Right forelimb (tissue), 1 donor: Measurements from ENCODE around the gene ITPKC.
"Not testable (repeated sequence)": the region's sequence is repeated elsewhere in the genome, so short reads cannot be mapped to it uniquely, and the experiment has no call there.

Experiments
- DNase-seq: peaks from one replicate; pipeline ENCODE4 v3.0.0-alpha.2; 2018

ITPKC gene

GRCh38 chr19:40771101-40771862 lies 54.4 kb downstream of the ITPKC start:
- DNase-seq, result not testable (repeated sequence)

- peak; percentile 53 for DNase-seq
These were observed 58.2 kb downstream of the ITPKC start, which contains the start of gene MIA for GRCh38 chr19:40774916-40775631. Gene MIA (plus strand): TSS chr19:40775521. CDS start chr19:40775543, 22 bp downstream.

GRCh38 chr19:40775632-40776022 lies 58.7 kb downstream of the ITPKC start:
- DNase-seq, result no peak

- DNase-seq, result no peak
These were observed 59.5 kb downstream of the ITPKC start for GRCh38 chr19:40776364-40776763.

GRCh38 chr19:40776932-40777644 lies 60.2 kb downstream of the ITPKC start:
- DNase-seq, result peak; percentile 92

- DNase-seq, result no peak
These were observed 60.7 kb downstream of the ITPKC start for GRCh38 chr19:40777645-40777936.

GRCh38 chr19:40777937-40778705 lies 61.2 kb downstream of the ITPKC start, which contains the start of gene RAB4B:
Gene RAB4B (plus strand): TSS chr19:40778247. CDS start chr19:40778376, 129 bp downstream.
- DNase-seq, result peak; percentile 100

- no peak for DNase-seq
These were observed 61.9 kb downstream of the ITPKC start for GRCh38 chr19:40778706-40779284.

- DNase-seq, result no peak
These were observed 63.7 kb downstream of the ITPKC start for GRCh38 chr19:40780582-40780981.

- DNase-seq, result no peak
These were observed 64.2 kb downstream of the ITPKC start for GRCh38 chr19:40781140-40781539.

- DNase-seq, result no peak
These were observed 66.8 kb downstream of the ITPKC start for GRCh38 chr19:40783711-40784110.

- DNase-seq, result not testable (repeated sequence)
These were observed 67.2 kb downstream of the ITPKC start for GRCh38 chr19:40784146-40784545.

- DNase-seq, result no peak
These were observed 68.6 kb downstream of the ITPKC start for GRCh38 chr19:40785526-40785925.

- DNase-seq, result no peak
These were observed 69.4 kb downstream of the ITPKC start for GRCh38 chr19:40786060-40787037.
